NAMALWA (cell line): Measurements from ENCODE around the gene AQP1.

Experiments
- DNase-seq: peaks from one replicate; pipeline ENCODE4 v3.0.0-alpha.2; 2015; ENCODE audit warnings: low spot score

AQP1 gene

DNA sequence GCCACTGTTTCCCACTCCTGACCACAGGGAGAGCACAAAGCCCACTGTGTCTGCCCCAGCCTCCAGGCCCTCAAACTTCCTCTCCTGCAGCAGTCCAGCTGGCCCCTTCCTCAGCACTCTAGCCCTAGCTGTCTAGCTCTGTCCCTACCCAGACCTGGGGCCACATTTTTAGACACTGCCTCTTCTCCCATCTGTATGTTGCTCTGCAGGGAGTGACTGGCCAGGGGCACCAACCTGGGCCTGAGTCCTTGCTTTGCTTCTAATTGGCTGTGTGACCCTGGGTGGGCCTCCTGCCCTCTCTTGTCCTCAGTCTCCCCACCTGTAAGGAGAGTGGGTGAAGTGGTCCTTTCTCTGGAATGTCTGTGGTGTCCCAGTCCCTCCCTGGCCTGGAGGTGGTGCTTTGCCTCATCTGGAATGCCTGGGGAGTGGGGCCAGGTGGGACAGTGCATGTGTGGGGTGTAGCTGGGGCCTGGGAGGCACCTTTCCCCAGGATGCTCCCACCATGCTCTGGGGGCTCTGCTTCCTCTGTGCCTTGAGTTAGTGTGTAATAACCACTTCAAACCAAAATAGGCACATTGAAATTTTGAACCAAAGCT, 25.1 kb downstream of the AQP1 start:
- DNase-seq, result no peak

DNA sequence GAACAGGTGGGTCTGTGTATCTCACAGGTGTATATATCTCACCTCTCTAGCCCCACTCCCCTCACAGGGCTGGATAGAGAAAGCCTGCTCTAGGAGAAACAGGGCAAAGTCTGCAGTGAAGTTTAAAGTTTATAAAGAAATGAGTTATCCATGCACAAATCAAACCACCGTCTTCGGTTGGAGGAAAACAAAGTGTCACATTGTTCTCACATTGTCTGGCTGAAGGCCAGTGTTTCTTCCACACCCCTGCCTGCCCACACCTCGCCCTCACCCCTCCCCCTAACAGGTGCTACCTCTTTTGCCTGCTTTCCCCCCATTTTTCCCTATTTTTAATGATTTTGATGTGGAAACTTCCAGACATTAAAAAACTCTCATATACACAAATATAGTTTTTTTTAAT, 25.8 kb downstream of the AQP1 start:
- no peak for DNase-seq

DNA sequence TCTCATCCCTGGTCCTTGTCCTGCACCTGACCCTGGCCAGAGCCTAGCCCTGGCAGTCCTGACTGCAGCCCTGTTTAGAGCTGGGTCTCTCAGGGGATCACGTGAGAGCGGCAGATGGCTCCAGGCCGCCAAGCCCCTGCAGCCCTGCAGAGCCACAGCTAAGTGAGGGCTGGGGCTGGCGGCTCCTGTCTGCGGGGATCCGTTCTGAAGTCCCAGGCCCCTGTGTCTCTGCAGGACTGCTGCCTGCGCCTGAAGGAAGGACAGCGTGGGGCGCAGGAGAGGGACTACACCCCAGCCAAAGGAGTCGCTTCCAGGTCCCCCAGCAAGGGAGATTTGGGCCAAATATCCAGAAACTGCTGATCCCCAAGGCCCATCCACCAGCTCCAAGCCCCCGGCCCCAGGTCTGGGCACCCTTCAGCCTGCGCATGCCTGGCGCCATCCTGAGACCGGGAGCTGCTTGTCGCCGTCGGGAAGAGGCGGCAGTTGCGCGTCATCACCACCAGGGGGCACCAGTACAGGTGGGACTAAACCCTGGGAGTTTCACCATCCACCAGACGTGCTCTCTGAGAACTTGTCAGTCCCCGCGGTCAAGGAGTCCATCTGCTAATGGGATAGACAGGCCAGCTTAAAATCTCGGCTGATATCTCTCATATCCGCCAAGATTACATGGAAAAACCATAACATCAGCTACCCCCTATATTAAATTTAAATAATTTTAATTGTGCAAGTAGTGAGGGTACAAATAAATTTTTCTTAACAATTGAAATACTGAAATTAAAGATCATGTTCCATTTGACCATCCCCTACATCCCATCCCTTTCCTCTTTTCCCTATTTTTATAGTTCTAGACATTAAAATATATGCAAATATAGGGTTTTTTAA, 27.0 kb downstream of the AQP1 start:
- DNase-seq, result peak; percentile 80

DNA sequence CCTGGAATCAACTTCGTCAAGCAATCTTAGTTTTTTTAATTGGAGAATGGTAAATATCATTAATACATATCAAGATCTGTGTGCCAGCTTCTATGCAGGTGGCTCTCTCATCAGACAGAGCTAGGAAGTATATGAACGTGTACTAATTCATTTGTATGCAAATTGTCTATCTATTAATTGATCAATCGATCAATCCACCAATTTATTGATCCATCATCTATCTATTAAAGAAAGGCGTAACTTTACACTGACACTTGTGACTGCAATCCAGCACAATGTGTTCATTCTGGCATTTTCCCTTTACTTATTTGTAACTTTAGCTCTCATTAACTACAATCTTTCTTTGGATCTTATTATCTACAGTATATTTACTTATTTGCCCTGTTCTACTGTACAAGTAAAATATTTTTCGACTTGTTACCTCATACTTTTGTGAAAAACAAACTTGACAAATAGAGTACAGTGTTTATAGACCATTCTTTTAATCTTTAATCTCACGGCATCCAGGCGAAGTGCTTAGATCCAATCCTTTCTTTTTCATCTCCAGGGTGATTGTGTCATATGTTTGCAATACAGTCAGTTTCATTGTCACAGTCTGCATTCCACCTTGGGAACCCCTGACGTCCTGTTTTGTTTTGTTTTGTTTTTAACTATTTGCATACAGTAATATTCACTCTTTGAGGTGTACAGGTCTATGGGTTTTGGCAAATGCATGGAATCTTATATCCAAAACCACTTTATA, 30.1 kb downstream of the AQP1 start:
- no peak for DNase-seq

DNA sequence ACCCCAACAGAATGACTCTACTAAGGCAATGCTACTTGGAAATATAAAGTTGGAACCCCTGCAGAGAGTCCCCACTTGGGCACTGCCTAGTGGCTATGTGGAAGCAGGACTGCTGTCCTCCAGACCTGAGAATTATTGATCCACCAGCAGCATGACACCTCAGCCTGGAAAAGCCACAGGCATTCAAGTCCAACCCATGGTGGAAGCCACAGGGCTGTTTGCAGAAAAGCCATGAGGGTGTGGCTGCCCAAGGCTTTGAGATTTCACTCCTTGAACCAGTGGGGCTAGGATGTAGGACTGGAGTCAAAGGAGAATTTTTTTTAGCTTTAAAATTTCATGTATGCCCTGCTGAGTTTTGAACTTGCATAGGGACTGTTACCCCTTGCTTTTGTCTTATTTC, 38.5 kb downstream of the AQP1 start:
- no peak for DNase-seq

DNA sequence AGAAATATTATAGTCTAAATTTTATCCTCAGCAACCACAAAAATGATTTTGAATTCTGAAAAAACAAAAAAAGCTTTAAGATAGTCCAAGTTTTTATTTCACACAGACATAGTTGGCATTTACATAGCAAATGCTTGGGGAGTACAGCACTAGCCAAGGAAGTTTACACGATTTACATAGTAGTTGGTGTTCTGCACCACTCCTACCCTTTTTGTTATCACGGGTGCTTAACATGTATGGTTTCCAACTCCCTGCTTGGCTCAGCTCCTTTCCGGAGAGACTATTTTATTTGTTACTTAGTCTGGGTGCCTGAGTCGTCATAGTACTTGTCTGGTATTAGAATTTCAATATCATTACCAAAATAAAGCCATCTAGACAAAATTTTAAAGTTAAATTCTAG, 43.3 kb downstream of the AQP1 start:
- DNase-seq, result no peak

DNA sequence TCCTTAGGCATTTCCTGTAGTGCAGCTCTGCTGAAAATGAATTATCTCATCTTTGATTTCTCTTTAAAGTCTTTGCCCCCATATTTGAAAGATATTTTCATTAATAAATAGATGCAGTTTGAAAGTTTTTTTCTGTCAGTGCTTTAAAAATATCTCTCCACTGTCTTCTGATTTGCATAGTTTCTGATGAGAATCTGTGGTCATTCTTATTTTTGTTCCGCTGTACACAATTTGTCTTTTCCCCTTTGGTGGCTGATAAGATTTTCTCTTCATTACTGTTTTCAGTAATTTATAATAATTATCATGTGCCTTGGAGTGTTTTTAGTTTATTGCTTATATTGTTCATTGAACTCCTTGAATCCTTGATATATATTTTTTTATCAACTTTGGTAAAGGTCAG, 45.1 kb downstream of the AQP1 start:
- no peak for DNase-seq

DNA sequence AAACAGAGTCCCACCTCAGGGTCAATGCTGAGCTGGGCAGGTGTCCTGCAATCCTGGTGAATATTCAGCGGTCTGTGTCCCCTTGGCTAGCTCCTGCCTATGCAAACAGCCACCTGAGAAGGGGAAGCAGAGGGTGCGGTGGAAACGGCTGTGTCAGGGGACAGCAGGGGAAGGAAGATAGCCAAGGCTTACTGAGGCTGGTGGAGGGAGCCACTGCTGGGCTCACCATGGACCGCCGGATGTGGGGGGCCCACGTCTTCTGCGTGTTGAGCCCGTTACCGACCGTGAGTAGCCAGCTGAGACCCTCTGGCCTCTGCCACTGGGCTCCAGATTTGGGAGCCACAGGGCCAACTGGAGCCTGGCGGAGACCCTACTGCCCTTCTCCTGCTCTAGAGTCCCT, 52.2 kb downstream of the AQP1 start, which contains the start of gene GHRHR:
Gene GHRHR, plus strand, starts transcription at position 112 of the 400 bp plus-strand sequence. Its CDS starts 116 bp downstream, at position 228.
- no peak for DNase-seq

DNA sequence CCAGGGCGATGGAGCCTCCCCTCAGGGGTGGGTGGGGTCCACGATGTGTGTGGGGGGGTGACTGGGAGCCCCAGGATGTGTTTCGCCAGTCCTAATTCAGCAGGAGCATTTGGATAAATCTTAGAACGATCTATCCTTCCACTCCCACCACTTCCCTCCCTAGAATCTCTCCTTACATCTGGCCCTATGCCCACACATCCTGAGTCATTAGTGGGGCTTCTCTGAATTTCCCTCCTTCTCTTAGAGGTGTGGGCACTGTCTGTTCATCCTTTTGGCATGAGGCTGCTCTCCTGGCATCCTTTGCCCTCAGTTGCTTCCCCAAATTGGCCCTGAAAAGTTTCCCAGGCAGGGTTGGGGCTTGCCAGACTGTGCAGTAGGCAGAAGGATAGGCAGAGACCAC, 53.7 kb downstream of the AQP1 start:
- DNase-seq, result no peak

DNA sequence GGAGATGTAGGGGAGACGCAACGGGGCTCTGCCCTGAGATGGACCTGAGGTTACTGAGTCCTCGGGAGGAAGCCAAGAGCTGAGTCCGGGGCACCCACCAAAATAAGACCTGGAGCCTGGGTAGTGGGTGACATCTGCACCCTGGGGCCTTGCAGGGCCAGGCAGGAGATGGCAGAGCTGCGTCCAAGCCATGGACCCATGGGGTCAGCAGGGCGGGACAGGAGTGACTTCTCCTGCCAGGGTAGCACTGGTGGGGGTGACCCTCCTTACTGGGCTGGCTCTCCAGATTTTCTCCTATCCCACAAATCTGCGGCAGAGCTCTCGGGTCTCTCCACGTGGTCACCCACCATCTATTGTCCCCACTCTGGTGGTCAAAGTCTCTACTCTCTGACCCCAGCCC, 54.2 kb downstream of the AQP1 start:
- DNase-seq, result no peak

DNA sequence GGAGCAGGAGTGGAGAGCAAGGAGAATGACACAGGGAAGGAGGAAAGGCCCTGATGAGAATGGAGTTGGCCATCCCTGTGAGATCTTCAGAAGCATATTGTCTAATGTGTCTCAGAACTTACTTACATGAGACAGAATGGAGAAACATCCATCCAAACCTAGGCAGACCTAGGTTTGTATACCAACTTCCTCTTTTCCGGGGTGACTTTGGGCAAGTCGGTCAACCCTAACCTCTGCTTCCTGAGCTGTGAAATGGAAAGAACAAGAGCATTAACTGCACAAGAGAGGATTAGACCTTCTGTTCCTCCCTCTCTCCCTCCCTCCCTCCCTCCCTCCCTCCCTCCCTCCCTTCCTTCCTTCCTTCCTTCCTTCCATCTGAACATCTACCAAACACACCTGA, 56.6 kb downstream of the AQP1 start:
- peak; percentile 69 for DNase-seq

DNA sequence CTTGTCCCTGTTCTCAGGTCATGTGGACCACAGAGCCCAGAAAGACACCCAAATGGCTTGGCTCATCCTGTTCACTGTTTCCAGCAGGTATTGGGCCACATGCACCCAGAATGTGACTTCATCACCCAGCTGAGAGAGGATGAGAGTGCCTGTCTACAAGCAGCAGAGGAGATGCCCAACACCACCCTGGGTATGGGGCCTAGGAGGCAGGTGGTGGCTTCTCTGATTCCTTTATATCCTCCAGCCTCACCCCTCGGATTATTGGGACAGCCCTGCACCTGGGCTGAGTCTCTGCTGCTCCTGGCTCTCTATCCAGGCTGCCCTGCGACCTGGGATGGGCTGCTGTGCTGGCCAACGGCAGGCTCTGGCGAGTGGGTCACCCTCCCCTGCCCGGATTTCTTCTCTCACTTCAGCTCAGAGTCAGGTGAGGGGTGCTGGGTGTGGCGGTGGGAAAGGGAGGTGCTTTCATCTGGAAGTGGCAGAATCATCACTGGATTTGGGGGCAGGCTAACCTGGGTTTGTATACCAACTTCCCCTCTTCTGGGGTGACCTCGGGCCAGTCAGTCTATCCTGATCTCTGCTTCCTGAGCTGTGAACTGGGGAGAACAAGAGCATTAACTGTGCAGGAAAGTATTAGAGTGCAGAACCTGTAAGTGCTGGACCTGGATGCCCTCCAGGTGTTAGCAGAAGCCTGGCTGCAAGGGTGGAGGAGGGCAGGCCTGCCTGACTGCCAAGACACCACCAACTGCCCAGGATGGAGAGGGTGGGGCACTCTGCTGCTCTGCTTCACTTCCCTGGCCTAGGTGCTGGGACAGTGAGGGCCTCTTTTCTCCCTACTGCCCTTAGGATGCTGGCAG, 57.3 kb downstream of the AQP1 start:
- DNase-seq, result no peak

DNA sequence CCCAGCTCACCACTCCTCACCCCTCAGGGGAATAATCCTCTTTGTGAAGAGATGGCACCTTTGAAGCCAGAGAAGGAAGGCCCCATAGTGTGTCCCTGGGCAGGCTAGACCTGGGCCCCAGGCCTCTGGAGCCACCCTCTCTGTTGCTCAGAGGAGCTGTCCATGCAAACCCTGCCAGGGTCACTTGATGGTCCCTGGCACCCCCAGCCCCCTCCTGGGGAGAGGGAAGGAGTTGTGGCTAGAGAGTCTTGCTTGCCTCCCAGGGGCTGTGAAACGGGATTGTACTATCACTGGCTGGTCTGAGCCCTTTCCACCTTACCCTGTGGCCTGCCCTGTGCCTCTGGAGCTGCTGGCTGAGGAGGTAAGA, 57.9 kb downstream of the AQP1 start:
- DNase-seq, result no peak

DNA sequence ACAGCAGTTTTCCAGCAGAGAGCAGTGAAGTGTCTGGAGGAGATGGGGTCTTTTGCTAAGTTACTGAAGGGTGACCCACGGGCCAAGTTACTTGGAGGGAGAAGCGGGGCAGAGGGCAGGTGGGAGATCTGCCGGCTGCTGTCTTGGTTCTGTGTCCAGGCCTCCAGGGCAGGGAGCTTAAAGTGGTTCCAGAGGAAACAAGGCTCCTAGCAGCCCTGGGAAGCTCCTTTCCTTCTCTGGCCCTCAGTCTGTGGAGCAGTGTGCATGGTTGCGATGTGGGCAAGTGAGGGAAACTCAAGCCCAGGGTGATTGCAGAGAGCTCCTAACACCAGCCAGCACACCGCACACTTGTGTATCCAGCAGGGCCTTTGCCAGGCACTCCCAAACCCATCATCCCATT, 58.4 kb downstream of the AQP1 start:
- DNase-seq, result no peak

DNA sequence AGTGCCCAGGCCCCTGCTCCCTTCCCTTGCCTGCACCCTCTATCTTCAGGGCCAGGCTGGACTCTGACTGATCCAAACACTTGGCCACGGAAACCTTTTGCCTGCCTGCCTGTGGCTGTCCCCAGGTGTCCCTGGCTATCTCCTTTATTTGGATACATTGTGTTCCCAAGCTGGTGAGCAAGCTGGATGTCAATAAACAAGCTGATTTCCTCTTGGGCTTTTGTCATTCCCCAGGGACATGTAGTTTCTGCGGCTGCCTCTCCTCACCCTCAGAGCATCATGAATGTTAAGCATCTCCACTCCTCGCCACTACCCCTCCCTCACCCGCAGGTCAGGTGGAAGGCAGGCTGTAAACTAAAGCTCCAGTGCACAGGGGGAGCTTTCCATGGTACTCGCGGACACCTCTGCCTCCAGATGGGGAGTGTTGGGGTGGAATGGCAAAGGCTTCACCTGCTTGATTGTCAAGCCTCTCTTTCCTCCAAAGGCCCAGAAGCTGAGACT, 59.0 kb downstream of the AQP1 start:
- DNase-seq, result peak; percentile 40

DNA sequence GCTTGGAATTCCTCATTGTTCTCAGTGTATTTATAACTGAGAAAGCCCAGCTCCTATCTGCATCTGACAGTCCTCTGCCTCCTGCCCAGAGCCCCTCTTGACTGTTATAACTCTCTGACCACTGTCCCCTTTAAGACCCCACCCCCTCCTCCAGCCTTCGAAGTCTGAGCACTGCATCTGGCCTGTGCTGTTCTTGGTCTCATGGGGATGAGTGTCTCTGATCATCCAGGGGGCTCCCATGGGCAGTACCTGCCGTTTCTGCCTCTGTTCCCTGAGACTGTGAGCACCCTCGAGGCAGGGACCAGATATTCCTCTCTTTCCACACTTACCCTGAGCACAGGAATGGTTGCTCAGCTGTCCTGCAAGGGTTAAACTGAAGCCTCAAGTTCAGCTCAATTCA, 59.8 kb downstream of the AQP1 start:
- no peak for DNase-seq

DNA sequence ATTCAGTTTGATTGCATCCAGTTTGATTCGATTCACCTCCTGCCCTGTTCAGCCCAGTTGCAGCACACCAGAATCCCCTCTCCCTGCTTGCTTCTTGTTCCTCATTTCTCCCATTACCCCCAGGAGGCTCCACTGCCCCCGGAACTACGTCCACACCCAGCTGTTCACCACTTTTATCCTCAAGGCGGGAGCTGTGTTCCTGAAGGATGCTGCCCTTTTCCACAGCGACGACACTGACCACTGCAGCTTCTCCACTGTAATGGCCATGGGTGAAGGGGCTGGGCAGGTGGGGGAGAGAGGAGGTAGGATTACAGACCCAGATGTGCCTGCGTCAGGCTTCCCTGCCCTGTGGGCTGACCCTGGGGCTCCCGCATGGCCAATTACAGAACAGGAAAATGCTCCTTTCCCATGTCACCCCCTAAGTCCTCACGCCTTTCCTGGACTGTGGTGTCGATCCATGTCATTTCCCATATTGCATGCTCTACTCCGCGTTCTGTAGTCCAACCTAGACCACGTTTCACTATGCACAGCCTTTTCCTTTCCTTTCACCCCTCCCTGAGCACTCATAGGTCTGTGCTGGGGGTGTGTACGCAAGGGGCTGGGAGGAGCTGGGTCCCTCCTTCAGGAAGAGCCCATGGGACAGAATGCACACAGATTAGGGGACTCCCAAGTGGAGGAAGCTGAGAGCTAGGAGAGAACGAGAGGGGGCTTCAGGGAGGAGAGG, 60.3 kb downstream of the AQP1 start:
- DNase-seq, result no peak

DNA sequence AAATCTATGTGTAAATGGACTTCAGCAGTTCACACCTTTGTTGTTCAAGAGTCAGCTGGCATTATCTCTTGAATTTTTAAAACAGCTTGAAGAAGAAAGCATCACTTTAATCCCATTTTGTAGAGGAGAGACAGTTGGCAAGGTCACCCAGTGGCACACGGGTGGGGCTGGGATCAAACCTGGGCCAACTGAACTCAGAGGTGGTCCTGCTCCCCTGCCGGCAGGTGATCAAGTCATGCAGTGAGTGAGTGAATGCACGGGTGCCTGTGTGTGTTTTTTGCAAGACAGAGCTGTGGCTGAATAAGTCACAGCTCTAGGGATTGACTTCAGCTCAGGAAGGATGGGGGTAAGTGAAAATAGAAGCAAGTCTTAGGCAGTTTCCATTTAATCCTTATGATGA, 61.6 kb downstream of the AQP1 start:
- DNase-seq, result no peak

DNA sequence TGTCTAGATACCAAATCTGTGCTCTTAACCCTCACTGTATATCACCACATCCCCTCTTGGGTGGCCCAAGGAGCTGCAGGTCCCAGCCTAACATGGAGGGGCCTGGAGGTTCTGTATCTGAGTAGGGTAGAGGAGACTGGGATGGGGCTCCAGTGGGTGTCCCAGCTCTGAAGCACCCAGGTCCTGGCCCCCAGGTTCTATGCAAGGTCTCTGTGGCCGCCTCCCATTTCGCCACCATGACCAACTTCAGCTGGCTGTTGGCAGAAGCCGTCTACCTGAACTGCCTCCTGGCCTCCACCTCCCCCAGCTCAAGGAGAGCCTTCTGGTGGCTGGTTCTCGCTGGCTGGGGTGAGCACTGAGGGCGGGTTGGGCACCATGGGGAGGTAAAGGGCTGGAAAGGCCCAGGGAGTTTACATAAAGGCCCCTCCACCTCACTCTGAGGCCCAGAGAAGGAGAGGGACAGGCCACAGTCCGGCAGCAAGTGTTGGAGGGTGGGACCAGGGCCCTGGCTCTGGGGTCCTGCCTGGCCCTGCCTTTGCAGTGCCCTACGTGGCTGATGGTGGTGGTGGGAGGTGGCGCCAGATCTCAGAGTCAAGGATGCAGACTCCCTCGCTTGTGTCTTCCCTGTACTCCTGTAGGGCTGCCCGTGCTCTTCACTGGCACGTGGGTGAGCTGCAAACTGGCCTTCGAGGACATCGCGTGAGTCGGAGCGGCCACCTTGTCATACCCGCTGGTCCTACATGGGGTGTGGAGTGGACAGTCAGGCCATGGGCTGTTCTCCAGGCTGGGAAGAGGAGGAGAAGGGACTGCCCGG, 62.3 kb downstream of the AQP1 start:
- no peak for DNase-seq

DNA sequence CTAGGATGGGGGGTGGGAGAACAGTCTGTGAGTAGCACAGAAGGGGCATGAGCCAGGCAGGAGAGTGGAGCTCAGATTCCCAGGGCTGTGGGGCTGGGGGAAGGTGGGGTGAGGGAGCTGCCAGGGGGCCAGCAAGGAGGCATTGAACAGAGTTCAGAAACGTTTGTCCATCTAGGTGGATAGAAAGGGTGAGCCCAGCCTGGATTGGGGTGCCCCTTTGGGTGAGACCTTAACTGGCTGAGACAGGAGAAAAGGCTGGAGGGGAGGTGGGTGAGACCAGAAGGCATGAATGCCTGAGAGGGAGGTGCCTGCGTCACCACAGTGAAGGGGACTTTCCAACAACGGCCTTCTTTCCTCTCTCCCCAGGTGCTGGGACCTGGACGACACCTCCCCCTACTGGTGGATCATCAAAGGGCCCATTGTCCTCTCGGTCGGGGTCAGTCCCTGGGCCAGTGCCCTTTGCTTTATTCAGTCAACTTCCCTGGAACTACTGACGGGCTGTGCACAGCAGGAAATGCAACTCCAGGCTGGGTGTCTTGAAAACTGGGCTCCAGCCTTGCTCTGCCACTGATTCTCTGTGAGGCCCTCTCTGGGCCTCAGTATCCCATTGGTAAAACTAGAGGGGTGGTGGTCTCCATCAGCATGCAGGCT, 63.1 kb downstream of the AQP1 start:
- peak; percentile 92 for DNase-seq
